Parathyroid adenoma (tissue), 2 donors: ENCODE results near the gene ACACB.

ENCODE experiments used
- H2AFZ ChIP-seq: fragments of 300-600 bp; sonication (generic); one replicate; pipeline ENCODE4 v1.7.0; 2017; ENCODE audit warnings: antibody characterized with exemption, mild to moderate bottlenecking
- H3K27ac ChIP-seq: fragments of 300-600 bp; sonication (generic); one replicate; pipeline ENCODE4 v1.7.0; 2017
- H3K27me3 ChIP-seq: fragments of 300-600 bp; sonication (generic); one replicate; pipeline ENCODE4 v1.7.0; 2017; ENCODE audit warnings: low read length; ENCODE audit not compliant: control insufficient read depth, insufficient read depth
- H3K36me3 ChIP-seq: fragments of 300-600 bp; sonication (generic); one replicate; pipeline ENCODE4 v1.7.0; 2017; ENCODE audit warnings: low read length; ENCODE audit not compliant: control insufficient read depth, insufficient read depth
- H3K4me1 ChIP-seq: fragments of 300-600 bp; sonication (generic); one replicate; pipeline ENCODE4 v1.7.0; 2017; ENCODE audit warnings: control low read depth
- H3K4me2 ChIP-seq: fragments of 300-600 bp; sonication (generic); one replicate; pipeline ENCODE4 v1.7.0; 2017; ENCODE audit warnings: low read length
- H3K4me3 ChIP-seq: fragments of 300-600 bp; sonication (generic); one replicate; pipeline ENCODE4 v1.7.0; 2017; ENCODE audit warnings: low read depth, low read length
- H3K79me2 ChIP-seq: fragments of 300-600 bp; sonication (generic); one replicate; pipeline ENCODE4 v1.7.0; 2017; ENCODE audit warnings: control low read depth
- H3K9ac ChIP-seq: fragments of 300-600 bp; sonication (generic); one replicate; pipeline ENCODE4 v1.7.0; 2017; ENCODE audit warnings: mild to moderate bottlenecking
- H3K9me3 ChIP-seq: fragments of 300-600 bp; sonication (generic); one replicate; pipeline ENCODE4 v1.7.0; 2017; ENCODE audit warnings: low read length; ENCODE audit not compliant: control insufficient read depth
- CTCF ChIP-seq: fragments of 300-600 bp; sonication (generic); IDR thresholded peaks from one replicate; pipeline ENCODE4 v1.7.0; 2017; ENCODE audit warnings: antibody characterized with exemption, mild to moderate bottlenecking
- donor health status: primary hyperparathyroidism.

ACACB gene

GRCh38 chr12:109274381-109274780, 158.0 kb downstream of the ACACB start:
- no peak for TF ChIP-seq CTCF
- Histone ChIP-seq H3K27ac (no peak overlapping the region), H2AFZ (no peak overlapping the region), H3K9ac (no peak overlapping the region), H3K4me1 (no peaks in the 10 kb centered on the region), H3K79me2 (no peaks in the 10 kb centered on the region), H3K4me2 (no peak overlapping the region), H3K36me3 (no peaks in the 10 kb centered on the region), H3K9me3 (no peaks in the 10 kb centered on the region), H3K4me3 (no peak overlapping the region), H3K27me3 (no peaks in the 10 kb centered on the region)

GRCh38 chr12:109275173-109275572, 158.8 kb downstream of the ACACB start:
- Histone ChIP-seq H3K79me2 (no peaks in the 10 kb centered on the region), H3K4me3 (no peak overlapping the region), H2AFZ (no peak overlapping the region), H3K9me3 (no peaks in the 10 kb centered on the region), H3K4me2 (no peak overlapping the region), H3K27ac (no peak overlapping the region), H3K9ac (no peak overlapping the region), H3K4me1 (no peaks in the 10 kb centered on the region), H3K36me3 (no peaks in the 10 kb centered on the region), H3K27me3 (no peaks in the 10 kb centered on the region)
- no peak for TF ChIP-seq CTCF

- Histone ChIP-seq H3K9me3 (no peaks in the 10 kb centered on the region), H3K27ac (no peak overlapping the region), H2AFZ (no peak overlapping the region), H3K4me1 (no peaks in the 10 kb centered on the region), H3K4me2 (no peak overlapping the region), H3K79me2 (no peaks in the 10 kb centered on the region), H3K9ac (no peak overlapping the region), H3K4me3 (no peak overlapping the region), H3K27me3 (no peaks in the 10 kb centered on the region), H3K36me3 (no peaks in the 10 kb centered on the region)
- no peak for TF ChIP-seq CTCF
These were observed 159.8 kb downstream of the ACACB start for GRCh38 chr12:109276160-109276559.

GRCh38 chr12:109277255-109277898, 161.0 kb downstream of the ACACB start:
- Histone ChIP-seq H2AFZ (no peak overlapping the region), H3K36me3 (no peaks in the 10 kb centered on the region), H3K27ac (no peak overlapping the region), H3K9me3 (no peaks in the 10 kb centered on the region), H3K4me2 (no peak overlapping the region), H3K79me2 (no peaks in the 10 kb centered on the region), H3K27me3 (no peaks in the 10 kb centered on the region), H3K4me1 (no peaks in the 10 kb centered on the region), H3K4me3 (no peak overlapping the region), H3K9ac (no peak overlapping the region)
- TF ChIP-seq CTCF = no peak
